Large intestine (tissue), 3 donors: Measurements from ENCODE around the gene DENND1A. TPM values are rescaled to one million over a fixed set of nuclear protein-coding genes. Genes with fewer than 3 reads are reported as not detected.

ENCODE experiments used
- DNase-seq, 2 donors: peaks; one replicate each; pipeline versions ENCODE4 v3.0.0 to v3.0.0-alpha.2; 2013
- H3K27ac ChIP-seq: one replicate; pipeline ENCODE4 v1.5.1; 2013; ENCODE audit warnings: low read length
- H3K27me3 ChIP-seq: 2 replicates; pipeline ENCODE4 v1.6.1; 2013; ENCODE audit warnings: low read length; ENCODE audit not compliant: control insufficient read depth, insufficient read depth
- H3K36me3 ChIP-seq: 2 replicates; pipeline ENCODE4 v1.6.1; 2013; ENCODE audit warnings: low read length; ENCODE audit not compliant: control insufficient read depth, insufficient read depth
- H3K4me1 ChIP-seq: one replicate; pipeline ENCODE4 v1.6.1; 2013; ENCODE audit warnings: low read length; ENCODE audit not compliant: control insufficient read depth, insufficient read depth
- H3K4me3 ChIP-seq: one replicate; pipeline ENCODE4 v1.5.1; 2013; ENCODE audit warnings: low read length
- H3K9me3 ChIP-seq: one replicate; pipeline ENCODE4 v1.6.1; 2013; ENCODE audit warnings: mild to moderate bottlenecking, low read depth, low read length, moderate library complexity; ENCODE audit not compliant: control insufficient read depth
- WGBS: methylation state at CpG from one replicate; pipeline ENCODE4 v1.1.5; 2013; ENCODE audit warnings: low lambda C conversion rate; ENCODE audit not compliant: insufficient coverage; 5-methylcytosine and 5-hydroxymethylcytosine counted together
- polyA plus RNA-seq: library from polyadenylated mRNA; unstranded; fragments of 120-200 nt; gene quantifications from one replicate; pipeline ENCODE4 v1.2.1, GENCODE V29; 2013

DENND1A gene
- polyA plus RNA-seq, 1 donor: 29.7 TPM

GRCh38 chr9:123454361-123454760 is 475.6 kb downstream of the DENND1A start:
- peaks cover 31% of the 10 kb centered on the region for H3K36me3 ChIP-seq
- H3K27me3 ChIP-seq: no peaks in the 10 kb centered on the region
- no peak for DNase-seq
- WGBS: 100% methylated on average over 1 of the region's 3 CpGs
- no peak overlapping the region for H3K27ac ChIP-seq
- no peaks in the 10 kb centered on the region for H3K9me3 ChIP-seq
- H3K4me1 ChIP-seq: peaks cover 23% of the 10 kb centered on the region
- no peak overlapping the region for H3K4me3 ChIP-seq

- H3K9me3 ChIP-seq: no peaks in the 10 kb centered on the region
- DNase-seq: peak; percentile 27 to 64
- no peaks in the 10 kb centered on the region for H3K27me3 ChIP-seq
- no peak overlapping the region for H3K27ac ChIP-seq
- no peak overlapping the region for H3K4me3 ChIP-seq
- peaks cover 23% of the 10 kb centered on the region for H3K4me1 ChIP-seq
- WGBS: no CpG with 5 or more reads among the region's 7 CpGs
- peaks cover 32% of the 10 kb centered on the region for H3K36me3 ChIP-seq
These were observed 476.1 kb downstream of the DENND1A start for GRCh38 chr9:123453831-123454321.

GRCh38 chr9:123453076-123453667 is 476.8 kb downstream of the DENND1A start:
- Histone ChIP-seq H3K9me3 (no peaks in the 10 kb centered on the region), H3K4me1 (peaks cover 23% of the 10 kb centered on the region), H3K36me3 (peaks cover 34% of the 10 kb centered on the region), H3K27ac (no peak overlapping the region), H3K27me3 (no peaks in the 10 kb centered on the region), H3K4me3 (no peak overlapping the region)
- WGBS: 92% methylated on average over 2 of the region's 14 CpGs
- DNase-seq: no peak

GRCh38 chr9:123450996-123451395 is 478.9 kb downstream of the DENND1A start:
- no peak for DNase-seq
- Histone ChIP-seq H3K4me1 (peaks cover 11% of the 10 kb centered on the region), H3K4me3 (no peak overlapping the region), H3K27me3 (no peaks in the 10 kb centered on the region), H3K36me3 (peaks cover 41% of the 10 kb centered on the region), H3K27ac (no peak overlapping the region), H3K9me3 (no peaks in the 10 kb centered on the region)
- 90% methylated on average over 5 of the region's 6 CpGs for WGBS

- H3K9me3 ChIP-seq: no peaks in the 10 kb centered on the region
- H3K4me1 ChIP-seq: peaks cover 3% of the 10 kb centered on the region
- no peak for DNase-seq
- 100% methylated on average over 1 of the region's 12 CpGs for WGBS
- H3K36me3 ChIP-seq: peaks cover 39% of the 10 kb centered on the region
- no peak overlapping the region for H3K27ac ChIP-seq
- no peaks in the 10 kb centered on the region for H3K27me3 ChIP-seq
- H3K4me3 ChIP-seq: no peak overlapping the region
These were observed 479.7 kb downstream of the DENND1A start for GRCh38 chr9:123450098-123450770.

- Histone ChIP-seq H3K36me3 (peaks cover 25% of the 10 kb centered on the region), H3K27ac (no peak overlapping the region), H3K4me1 (no peaks in the 10 kb centered on the region), H3K27me3 (no peaks in the 10 kb centered on the region), H3K9me3 (no peaks in the 10 kb centered on the region), H3K4me3 (no peak overlapping the region)
- DNase-seq: no peak
- WGBS: 100% methylated on average over 2 of the region's 9 CpGs
These were observed 481.8 kb downstream of the DENND1A start for GRCh38 chr9:123447934-123448646.

GRCh38 chr9:123445981-123446610 is 483.8 kb downstream of the DENND1A start:
- H3K9me3 ChIP-seq: no peaks in the 10 kb centered on the region
- H3K4me1 ChIP-seq: no peaks in the 10 kb centered on the region
- H3K36me3 ChIP-seq: peaks cover 17% of the 10 kb centered on the region
- no peak overlapping the region for H3K27ac ChIP-seq
- no peaks in the 10 kb centered on the region for H3K27me3 ChIP-seq
- no peak overlapping the region for H3K4me3 ChIP-seq
- no peak for DNase-seq
- no CpG with 5 or more reads among the region's 10 CpGs for WGBS

GRCh38 chr9:123445116-123445515 is 484.8 kb downstream of the DENND1A start:
- Histone ChIP-seq H3K27ac (no peak overlapping the region), H3K4me3 (no peak overlapping the region), H3K36me3 (peaks cover 15% of the 10 kb centered on the region), H3K4me1 (no peaks in the 10 kb centered on the region), H3K9me3 (no peaks in the 10 kb centered on the region), H3K27me3 (no peaks in the 10 kb centered on the region)
- DNase-seq: no peak
- WGBS: 100% methylated on average over 2 of the region's 7 CpGs

- Histone ChIP-seq H3K27ac (no peak overlapping the region), H3K36me3 (peaks cover 30% of the 10 kb centered on the region), H3K4me1 (no peaks in the 10 kb centered on the region), H3K4me3 (no peak overlapping the region), H3K9me3 (no peaks in the 10 kb centered on the region), H3K27me3 (no peaks in the 10 kb centered on the region)
- DNase-seq: no peak
These were observed 488.2 kb downstream of the DENND1A start for GRCh38 chr9:123441769-123442168.

- no peak for DNase-seq
- WGBS: no CpG with 5 or more reads among the region's 11 CpGs
- H3K36me3 ChIP-seq: peaks cover 41% of the 10 kb centered on the region
- no peaks in the 10 kb centered on the region for H3K27me3 ChIP-seq
- H3K4me3 ChIP-seq: no peak overlapping the region
- no peak overlapping the region for H3K27ac ChIP-seq
- no peaks in the 10 kb centered on the region for H3K4me1 ChIP-seq
- no peaks in the 10 kb centered on the region for H3K9me3 ChIP-seq
These were observed 489.7 kb downstream of the DENND1A start for GRCh38 chr9:123440256-123440655.
